GM21717 (cell line): Measurements from ENCODE around the gene SSC4D.
"Not testable (repeated sequence)": the region's sequence is repeated elsewhere in the genome, so short reads cannot be mapped to it uniquely, and the experiment has no call there.

Experiments used
- ATAC-seq: cut with Tn5 transposase; IDR thresholded peaks from one replicate; pipeline ENCODE4 v1.9.1; 2021; ENCODE audit warnings: mild to moderate bottlenecking, moderate library complexity; ENCODE audit not compliant: unreplicated experiment

The SSC4D gene

GRCh38 chr7:76409537-76409936 lies at the start of gene SSC4D:
SSC4D (minus strand) TSS chr7:76409697; CDS start chr7:76404439, 5,258 bp downstream.
- no peak for ATAC-seq

DNA sequence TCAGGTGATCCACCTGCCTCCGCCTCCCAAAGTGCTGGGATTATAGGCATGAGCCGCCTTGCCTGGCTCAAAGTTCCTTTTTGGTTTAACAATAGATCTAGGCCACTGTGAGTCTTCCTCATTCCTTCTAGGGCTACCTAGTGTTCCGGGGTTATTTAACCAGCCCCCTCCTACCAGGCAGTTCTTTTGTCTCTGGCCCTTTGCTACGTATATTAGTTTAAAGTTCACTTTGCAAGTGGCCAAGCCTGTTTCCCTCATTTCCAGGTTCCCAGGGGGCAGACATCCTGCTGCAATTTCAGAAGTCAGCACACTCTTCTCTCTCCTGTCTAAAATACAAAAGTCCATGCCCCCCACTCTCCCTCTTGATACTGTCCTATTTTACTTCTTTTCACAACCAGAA lies 49.0 kb upstream of the SSC4D start:
- not testable (repeated sequence) for ATAC-seq

DNA sequence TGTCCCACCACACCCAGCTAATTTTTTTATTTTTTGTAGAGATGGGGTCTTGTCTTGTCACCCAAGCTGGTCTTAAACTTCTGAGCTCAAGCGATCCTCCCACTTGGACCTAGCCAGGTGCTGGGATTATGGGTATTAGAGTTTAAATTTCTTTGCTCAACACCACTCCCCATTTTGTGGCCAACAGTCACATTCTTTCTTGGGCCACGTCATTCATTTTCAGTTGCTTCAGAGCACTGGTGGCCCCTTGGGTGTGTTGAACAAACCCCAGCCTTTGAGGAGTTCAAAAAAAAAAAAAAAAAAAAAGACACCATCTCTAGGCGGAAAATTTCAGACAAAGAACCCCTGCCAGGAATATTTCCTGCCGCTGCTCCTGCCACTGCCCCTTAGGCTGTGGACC lies 47.5 kb upstream of the SSC4D start:
- ATAC-seq = not testable (repeated sequence)

DNA sequence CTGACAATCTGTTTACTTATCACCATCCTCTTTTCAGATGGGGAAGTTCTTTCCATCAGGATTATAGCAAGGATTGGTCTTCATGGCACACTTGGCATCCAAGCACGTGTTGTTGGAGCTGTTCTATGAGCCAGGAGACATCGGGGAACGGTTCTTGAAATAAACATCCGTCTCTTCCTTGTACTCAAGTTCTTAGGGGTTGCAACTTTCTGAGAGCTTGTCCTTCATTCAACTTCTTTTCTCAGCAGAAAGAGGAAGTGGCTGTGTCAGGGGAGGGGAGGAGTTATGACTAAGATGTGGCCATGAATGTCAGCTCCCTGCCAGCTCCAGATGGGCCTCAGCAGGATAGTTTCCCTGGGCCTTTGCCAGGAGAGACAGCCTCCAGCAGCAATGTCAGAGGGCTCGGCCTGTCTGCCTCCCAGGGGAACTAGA lies 36.1 kb upstream of the SSC4D start:
- ATAC-seq = peak; percentile 82

GRCh38 chr7:76443846-76444245 lies 34.3 kb upstream of the SSC4D start:
- not testable (repeated sequence) for ATAC-seq

DNA sequence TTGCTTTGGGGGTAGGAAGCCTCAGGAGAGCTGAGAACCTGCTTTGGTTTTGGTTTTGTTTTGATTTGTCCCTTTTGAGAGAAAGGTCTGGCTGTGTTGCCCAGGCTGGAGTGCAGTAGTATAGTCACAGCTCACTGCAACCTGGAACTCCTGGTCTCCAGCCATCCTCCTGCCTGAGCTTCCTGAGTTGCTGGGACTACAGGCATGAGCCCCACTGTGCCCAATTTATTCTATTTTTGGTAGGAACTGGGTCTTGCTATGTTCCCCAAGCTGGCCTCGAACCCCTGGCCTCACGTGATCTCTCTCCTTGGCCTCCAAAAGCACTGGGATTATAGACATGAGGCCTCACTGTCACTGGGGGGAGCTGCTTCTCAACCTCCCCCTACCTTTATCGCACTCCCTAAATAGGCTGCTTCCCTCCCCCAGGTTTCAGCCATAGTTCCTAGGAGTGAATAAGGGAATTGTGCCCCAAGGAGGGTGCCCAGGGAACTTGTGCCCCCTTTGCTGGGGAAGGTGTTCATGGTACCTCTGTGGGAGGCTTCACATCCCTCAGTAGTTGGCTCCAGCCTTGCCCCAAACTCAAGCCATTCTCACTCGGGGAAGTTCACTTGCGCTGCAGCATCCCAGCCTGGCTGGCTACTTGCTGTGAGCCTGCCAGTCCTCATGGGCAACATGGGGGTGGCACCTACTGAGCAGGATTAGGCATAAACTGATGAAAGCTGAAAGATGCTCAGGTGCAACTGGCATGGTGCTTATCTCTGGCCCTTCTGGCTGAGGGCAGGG lies 33.4 kb upstream of the SSC4D start:
- not testable (repeated sequence) for ATAC-seq

DNA sequence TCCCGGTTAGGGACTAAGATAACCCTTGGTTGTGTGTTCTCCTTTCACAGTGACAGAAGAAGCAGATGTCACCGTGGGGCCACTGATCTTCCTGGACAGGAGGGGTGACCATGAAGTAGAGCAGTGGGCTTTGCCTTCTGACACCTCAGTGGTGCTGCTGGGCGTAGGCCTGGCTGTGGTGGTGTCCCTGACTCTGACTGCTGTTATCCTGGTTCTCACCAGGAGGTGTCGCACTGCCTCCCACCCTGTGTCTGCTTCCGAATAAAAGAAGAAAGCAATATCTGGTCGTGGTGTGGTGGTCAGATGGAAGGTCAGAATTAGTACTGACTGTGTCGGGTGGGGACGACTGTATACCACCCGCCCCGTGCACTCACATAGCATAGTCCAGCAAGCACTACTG lies 32.3 kb upstream of the SSC4D start:
- ATAC-seq = not testable (repeated sequence)

DNA sequence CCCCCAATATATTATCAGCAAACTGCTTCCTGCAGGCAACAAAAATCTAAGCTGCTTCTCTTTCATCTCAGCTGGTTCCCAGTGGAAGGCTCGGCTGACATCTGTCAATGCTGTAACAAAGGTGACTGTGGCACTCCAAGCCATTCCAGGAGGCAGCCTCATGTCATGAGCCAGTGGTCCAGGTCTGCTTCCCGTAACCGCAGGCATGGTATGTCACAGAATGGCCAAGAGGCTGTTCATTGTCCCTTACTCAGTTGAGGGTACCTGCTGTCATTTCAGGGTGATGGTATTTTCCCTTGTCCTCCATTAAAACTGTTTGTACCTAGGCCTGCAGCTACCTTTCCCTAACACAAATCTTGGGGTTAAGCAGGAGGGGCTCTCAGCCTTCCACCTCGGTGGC lies 30.9 kb upstream of the SSC4D start:
- ATAC-seq = not testable (repeated sequence)

DNA sequence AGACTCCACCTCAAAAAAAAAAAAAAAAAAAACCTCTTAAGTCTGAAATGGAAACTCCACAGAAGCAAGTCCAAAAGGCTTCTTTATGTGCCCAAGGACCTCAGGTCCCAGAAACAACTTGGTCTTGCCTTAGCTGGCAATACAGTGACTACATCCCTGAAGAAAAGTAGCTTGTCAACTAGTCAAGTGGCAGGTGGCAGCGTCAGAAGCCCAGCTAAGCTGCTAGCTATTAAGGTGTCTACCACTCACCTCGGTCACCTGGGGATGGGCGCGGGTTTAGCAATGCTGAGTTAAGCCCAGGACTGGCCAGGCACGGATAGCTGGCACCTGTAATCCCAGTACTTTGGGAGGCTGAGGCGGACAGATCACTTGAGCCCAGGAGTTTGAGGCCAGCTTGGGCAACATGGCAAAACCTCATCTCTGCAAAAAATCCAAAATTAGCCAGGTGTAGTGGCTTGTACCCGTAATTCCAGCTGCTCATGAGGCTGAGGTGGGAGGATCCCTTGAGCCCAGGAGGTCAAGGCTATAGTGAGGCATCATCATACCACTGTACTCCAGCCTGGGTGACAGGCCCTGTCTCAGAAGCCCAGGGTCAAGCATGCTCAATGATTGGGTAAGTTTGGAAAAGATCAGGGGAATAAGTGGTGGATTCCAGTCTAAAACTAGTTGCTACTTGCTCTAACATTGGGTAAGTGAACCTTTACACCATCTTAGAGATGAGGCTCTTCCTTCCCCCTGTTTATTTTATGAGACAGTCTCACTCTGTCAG lies 29.8 kb upstream of the SSC4D start:
- ATAC-seq = not testable (repeated sequence)

DNA sequence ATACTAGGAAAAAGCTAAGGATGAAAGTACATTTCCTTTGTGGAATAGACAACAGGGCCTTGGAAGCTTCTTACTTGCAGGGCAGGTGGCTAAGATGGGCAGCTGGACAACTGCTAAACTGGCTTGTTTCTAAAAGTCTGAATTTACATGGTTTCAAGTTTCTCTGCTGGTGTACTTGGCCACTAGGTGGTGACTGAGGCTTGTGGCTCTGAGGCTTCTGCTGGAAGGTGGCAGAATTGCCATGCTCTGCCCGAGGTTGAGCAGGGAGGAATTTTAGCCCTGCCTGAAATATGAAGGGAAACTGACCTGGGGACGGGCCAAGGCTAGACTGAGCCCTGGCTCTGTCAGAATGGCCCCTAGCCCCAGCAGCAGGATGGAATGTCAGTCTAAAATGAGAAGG lies 28.4 kb upstream of the SSC4D start:
- not testable (repeated sequence) for ATAC-seq

GRCh38 chr7:76430836-76431235 lies 21.3 kb upstream of the SSC4D start:
- ATAC-seq = no peak

GRCh38 chr7:76430211-76430610 lies 20.7 kb upstream of the SSC4D start:
- no peak for ATAC-seq

DNA sequence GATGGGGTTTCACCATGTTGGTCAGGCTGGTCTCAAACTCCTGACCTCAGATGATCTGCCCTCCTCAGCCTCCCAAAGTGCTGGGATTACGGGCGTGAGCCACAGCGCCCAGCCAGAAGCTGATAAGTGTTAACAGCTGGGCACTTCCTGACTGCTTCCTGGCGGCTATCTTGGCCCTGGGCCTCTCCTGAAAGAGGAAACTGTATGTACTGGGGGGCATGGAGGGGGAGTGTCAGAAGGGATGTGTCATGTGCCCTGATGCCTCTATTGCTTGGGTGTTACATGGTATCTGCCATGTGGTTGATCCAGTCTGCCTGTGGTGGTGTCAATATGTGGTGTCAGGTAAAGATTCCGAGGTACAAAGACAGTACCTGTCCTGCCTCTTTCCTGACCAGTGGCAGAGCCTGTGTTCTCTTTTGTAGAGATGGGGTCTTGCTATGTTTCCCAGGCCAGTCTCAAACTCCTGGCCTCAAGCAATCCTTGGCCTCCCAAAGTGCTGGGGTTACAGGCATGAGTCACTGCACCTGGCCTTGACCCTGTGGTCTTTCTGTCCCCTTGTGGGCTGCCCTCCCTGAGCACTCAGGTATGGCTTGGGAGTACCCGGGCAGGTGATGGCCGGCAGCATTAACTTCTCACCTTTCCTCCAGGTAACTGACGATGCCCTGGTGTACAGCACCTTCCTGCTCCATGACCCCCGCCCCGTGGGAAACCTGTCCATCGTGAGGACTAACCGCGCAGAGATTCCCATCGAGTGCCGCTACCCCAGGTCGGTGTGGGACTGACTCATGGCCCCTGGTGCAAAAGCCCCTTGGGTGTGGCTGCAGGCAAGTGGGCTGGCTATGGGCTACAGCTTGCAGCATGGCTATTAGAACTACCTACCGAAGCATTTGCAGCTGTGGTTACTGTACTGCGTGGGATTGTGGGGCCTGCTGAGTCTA lies 19.6 kb upstream of the SSC4D start:
- no peak for ATAC-seq

GRCh38 chr7:76428149-76428823 lies 18.8 kb upstream of the SSC4D start:
- ATAC-seq = no peak

- ATAC-seq = no peak
Measured at GRCh38 chr7:76427635-76428034, 18.1 kb upstream of the SSC4D start.

DNA sequence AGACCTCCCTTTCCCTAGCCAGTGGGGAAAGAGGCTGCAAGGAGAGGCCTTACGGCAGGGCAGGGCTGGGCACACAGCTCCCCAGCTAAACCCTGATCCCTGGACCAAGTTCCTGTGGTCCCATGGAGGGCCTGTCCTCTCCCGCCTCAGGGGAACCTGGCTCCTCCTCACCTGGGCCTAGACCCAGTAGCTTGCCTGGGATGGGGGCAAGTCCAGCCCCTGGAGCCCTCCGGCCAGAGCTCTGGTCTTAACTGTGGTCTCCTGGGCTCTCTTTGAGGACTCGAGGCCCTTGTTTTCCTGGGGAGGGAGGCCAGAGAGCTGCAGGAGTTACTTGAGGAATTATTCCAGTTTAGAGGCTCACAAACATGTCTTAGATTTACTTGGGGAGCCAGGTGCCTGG lies 16.7 kb upstream of the SSC4D start:
- ATAC-seq = no peak

GRCh38 chr7:76425558-76425957 lies 16.1 kb upstream of the SSC4D start:
- not testable (repeated sequence) for ATAC-seq

DNA sequence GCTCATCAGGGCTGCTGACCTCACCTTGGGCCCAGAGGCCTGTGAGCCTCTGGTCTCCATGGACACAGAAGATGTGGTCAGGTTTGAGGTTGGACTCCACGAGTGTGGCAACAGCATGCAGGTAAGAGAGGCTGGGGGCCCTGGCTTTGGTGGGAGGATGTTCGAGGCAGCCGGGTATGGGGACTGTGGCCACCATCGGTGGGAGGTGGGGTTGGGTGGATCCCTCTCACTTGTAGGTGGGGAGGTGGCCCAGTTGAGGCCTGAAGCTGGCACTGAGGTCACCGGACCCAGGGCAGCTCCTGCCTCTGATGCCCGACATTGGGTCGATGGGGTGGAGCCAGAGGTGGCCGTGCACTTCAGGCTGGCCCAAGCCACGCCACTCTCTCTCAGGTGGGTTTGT lies 15.7 kb upstream of the SSC4D start:
- no peak for ATAC-seq

- no peak for ATAC-seq
Measured at GRCh38 chr7:76424413-76425111, 15.1 kb upstream of the SSC4D start, which contains the start of gene ZP3. ZP3 (plus strand) TSS chr7:76424950; CDS start chr7:76424965, 15 bp downstream.
